HG03457 (cell line): ENCODE results near the gene ATRNL1.

ENCODE experiments used
- ATAC-seq: cut with Tn5 transposase; IDR thresholded peaks from one replicate; pipeline ENCODE4 v1.9.1; 2021; ENCODE audit warnings: moderate number of reproducible peaks; ENCODE audit not compliant: unreplicated experiment

Gene ATRNL1

GRCh38 chr10:115882021-115882420, 788.9 kb downstream of the ATRNL1 start:
- ATAC-seq: no peak

- no peak for ATAC-seq
These were observed 790.2 kb downstream of the ATRNL1 start for GRCh38 chr10:115883372-115883771.

DNA sequence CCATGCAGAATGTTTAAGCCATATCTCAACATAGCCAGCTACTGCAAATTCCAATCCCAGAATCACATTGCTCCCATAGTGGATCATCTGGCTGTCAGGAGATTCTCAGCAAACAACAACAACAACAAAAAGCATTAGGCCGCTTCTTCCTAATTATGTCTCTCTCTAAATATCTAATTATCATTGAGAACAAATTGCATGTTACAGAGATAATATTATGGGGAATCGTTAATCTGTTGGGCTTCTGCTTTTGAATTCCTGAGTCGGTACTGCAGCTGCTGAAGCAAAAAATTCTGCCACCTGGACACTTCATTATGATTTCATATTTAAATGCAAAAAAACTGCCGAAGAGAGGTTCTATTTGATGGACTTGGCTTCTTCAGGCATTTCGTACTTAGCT, 791.2 kb downstream of the ATRNL1 start:
- ATAC-seq: no peak

DNA sequence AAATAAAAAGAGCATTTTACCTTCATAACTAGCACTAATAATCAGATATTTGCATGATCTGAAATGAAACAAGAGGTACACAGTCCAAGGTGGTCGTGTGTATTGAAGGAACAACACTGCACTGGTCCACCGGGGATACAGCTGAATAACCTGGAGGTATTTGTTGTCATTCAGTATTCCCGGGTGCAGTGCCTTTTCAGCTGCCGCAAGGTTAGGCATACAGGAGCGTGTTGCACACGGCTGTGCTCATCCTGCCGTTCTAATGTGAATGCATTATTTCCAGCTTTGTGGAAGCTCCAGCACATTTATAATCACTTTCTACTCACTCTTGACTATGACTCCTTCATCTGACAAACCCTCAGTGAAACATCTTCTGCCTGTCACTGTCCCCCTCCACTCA, 802.0 kb downstream of the ATRNL1 start:
- ATAC-seq: no peak

DNA sequence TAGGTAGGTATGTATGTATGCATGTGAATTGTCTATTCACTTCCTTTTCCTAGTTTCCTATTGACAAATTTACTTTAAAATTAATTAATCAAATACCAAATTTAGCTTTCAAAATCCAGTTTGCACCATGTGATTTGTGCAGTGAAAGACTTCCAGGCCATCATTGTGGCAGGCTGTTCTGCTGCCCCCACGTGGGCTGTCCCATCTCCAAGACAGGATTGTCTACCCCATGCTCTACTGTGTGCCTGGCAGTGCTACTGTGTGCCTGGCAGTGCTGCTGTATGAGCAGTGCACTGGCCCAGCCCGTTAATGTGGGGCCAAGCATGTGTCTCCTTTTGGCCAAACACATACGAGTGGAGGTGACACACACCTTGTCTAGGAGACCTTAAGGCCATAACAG, 805.1 kb downstream of the ATRNL1 start:
- no peak for ATAC-seq

DNA sequence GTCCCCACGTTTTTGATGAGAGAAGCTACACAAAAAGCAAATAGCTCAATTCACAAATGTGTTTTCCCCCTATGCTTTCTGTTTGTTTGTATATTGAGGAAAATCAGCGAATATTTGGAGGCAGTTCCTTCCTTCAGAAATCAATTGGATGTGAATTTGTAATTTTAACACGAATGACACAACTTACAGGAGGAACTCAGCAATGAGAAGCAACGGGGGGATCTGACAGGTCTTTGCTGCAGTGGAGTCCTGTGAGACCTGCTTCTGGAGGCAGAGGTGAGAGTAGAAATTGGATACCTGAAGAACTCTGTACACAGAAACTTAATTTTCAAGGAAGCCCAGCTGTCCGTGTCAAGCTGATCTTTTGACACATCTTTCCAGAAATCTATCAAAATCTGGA, 809.4 kb downstream of the ATRNL1 start:
- ATAC-seq: no peak

DNA sequence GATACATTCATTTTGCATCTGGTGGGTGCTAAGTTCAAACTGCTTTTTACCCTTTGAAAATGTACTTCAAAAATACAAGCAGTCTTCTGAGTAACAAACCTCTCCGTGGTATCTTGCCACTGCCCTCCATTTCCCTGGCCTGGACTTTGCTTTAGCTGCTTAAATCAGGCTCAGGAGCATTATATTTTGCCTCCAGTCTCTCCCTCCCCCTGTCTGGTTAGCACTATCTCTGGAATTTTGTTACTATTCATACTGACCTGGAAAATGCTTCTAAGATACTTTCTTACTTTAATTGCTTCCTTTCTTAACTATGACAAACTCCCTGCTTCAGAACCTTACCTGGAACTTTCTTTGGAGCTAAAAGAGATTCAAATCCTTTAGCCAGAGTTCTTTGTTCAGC, 810.0 kb downstream of the ATRNL1 start:
- ATAC-seq: no peak

DNA sequence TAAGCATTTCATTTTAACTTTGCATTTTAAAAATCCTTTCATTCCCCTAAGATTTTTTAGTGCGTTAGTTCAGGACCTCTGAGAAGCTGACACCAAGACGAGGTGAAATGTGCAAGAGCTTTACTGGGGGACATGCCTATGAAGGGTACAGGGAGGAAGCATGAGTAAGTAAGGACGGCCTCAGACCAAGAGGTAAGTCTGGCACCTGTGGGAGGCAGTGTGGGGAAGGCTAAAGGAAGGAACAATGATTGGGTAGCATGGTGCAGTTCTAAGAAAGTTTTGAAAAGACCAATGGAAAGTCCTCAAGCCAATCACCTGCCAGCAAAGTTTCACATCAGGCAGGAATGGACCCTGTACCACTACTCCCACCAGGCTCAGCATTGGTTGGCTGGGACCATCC, 810.7 kb downstream of the ATRNL1 start:
- no peak for ATAC-seq

- ATAC-seq: no peak
These were observed 815.9 kb downstream of the ATRNL1 start for GRCh38 chr10:115909037-115909436.

GRCh38 chr10:115909962-115910731, 817.0 kb downstream of the ATRNL1 start:
- ATAC-seq: no peak

DNA sequence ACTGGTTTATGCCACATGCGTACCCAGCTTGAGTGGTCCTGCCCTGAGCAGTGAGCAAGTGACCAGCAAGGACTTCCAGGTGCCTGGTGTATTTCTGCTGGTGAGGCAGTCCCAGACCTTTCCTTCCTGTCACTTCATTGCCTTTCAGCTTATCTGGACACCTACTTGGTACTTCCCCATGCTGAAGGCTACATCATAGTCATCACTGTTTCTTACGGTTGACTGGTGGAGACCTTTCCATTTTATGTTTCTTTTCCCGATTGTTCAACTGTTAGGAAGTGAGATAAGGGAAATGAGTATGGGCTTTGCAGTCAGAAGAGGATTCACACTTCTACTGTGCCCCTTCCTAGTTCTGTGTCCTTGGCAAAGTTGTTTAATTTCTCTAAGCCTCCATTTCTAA, 821.3 kb downstream of the ATRNL1 start:
- no peak for ATAC-seq

DNA sequence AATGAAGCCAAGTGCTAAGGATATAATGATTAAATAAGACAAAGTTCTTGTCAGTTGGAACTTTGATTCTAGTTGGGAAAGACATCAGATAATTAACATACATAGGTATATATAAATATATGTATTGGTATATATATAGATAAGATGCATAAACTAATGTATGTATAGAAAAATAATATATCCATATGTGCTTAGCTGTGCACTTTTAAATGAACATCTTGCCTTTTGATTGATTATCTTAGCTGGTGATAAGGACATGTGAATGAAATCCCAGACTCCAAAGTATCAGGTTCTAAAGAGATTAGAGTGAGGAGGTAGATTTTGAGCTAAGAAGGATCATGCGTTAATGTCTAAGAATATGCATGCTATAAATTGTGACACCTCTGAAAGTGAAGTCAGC, 822.3 kb downstream of the ATRNL1 start:
- no peak for ATAC-seq

- ATAC-seq: no peak
These were observed 825.6 kb downstream of the ATRNL1 start for GRCh38 chr10:115918812-115919211.

GRCh38 chr10:115921795-115922194, 828.6 kb downstream of the ATRNL1 start:
- ATAC-seq: no peak

DNA sequence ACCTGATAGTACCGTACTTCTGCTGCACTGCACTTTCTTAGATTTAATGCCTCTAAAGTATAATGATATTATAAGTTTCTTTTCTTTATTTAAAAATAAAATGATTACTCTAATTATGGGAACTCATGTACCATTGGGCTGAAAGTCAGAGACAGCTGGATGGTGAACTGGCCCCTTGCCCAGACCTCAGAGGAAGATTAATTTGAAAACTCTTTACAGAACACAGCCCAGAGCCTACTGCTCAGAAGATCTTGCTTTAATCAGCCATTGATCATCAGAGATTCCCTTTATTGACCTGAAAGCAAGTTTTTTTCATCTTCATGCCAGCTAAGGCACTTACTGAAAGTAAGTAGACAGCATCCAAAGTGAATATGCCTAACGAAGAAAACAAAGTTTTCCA, 838.1 kb downstream of the ATRNL1 start:
- ATAC-seq: no peak

- ATAC-seq: no peak
These were observed 838.9 kb downstream of the ATRNL1 start for GRCh38 chr10:115932099-115932498.

DNA sequence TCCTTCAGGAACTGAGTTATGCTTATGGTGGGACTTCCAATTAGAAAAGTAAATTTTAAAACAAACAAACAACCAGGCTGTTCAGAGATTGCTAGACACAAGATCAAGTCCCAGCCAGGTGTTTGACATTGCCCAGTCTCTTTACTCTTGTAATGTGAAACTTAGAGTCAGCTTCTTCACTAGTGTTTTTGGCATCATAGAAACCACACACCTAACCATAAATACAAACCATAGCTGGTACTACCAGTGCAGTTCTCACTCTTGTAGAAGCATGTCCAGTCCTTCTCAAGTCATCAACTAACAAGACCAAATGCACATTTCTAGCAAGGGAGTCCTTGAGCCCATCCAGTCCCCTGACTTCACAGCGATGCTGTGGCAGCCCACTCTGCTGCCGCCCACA, 839.9 kb downstream of the ATRNL1 start:
- no peak for ATAC-seq

DNA sequence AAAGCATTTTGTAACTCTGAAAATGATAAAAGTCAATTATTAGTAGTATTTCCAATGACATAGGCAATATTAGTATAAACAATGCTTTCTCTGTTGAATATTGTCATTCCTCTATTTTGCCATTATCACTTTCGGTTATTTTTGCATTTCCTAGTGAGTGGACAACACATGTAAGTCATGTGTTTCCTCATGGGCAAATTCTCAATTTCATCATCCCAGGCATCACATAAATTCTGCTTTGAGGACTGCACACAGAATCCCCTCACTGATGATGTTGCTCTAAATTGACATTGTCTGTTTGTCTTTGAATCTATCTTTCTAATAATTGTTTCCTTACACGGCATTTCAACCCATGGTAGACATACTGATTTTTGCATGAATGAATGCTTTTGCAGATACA, 842.6 kb downstream of the ATRNL1 start:
- ATAC-seq: no peak

DNA sequence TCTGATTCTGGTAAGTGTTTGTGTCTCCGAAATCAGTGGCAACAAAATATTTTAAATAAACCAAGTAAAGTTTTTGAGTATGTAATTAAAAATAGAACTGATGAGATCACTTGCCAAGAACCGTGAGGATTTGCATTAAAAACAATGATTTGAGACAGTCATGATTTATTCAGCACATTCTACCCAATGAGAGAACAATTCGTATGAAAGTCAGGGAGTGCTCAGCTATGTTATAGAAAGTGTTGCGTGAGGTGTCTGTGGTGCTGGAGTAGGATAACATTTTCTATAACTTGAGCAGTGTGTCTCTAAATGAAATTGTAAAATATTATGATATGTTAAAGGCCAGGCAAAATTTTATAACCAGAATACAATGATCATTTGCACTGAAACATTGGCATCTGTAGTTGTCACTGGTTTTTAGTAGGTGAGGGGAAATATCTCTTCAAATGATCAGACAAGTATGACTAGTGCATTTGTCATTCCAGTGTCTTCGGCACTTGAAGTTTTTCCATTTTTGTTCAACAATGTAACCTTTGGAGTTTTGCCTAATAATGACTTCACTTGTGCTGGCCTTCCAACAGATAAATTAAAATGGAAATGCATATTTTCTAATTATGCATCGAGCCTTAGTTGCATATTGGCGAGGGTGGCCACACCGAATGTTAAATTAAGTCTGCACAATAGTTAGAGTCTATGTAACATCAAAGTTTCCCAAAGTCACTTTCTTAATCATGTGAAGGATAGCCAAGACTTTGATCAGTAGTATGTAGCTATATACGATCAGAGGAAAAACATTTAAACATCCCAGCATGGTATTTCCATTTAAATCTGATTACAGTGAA, 844.0 kb downstream of the ATRNL1 start:
- ATAC-seq: no peak

GRCh38 chr10:115937768-115938056, 844.5 kb downstream of the ATRNL1 start:
- ATAC-seq: no peak

GRCh38 chr10:115939101-115939854, 846.1 kb downstream of the ATRNL1 start:
- no peak for ATAC-seq

- ATAC-seq: no peak
These were observed 848.2 kb downstream of the ATRNL1 start for GRCh38 chr10:115941361-115941771.
